Heart right ventricle (tissue), 16 donors: ENCODE measurements around the gene MEG3. TPM values are rescaled to one million over a fixed set of nuclear protein-coding genes. Genes with fewer than 3 reads are reported as not detected.

Experiments used
- ATAC-seq, 8 donors: fragments of 200-7000 bp; cut with Tn5 transposase; one replicate each; pipeline ENCODE4 v1.9.1; 2020; ENCODE audit warnings: mild to moderate bottlenecking in 8 of 8, moderate library complexity in 8 of 8, moderate number of reproducible peaks in 1 of 8
- DNase-seq, 2 donors: peaks; one replicate each; pipeline ENCODE4 v3.0.0-alpha.2; 2020
- H3K27ac ChIP-seq, 10 donors: fragments of 200-600 bp; sonication (generic) in 2 of 10; one replicate each; pipeline versions ENCODE4 v1.5.0 to v1.8.0; 2020 to 2022; ENCODE audit warnings: mild to moderate bottlenecking in 3 of 10
- H3K27me3 ChIP-seq, 7 donors: fragments of 200-600 bp; one replicate each; pipeline ENCODE4 v1.8.0; 2021 to 2022; ENCODE audit warnings: mild to moderate bottlenecking in 2 of 7
- H3K36me3 ChIP-seq, 9 donors: fragments of 200-600 bp; sonication (generic) in 1 of 9; one replicate each; pipeline versions ENCODE4 v1.5.0 to v1.8.0; 2020 to 2022; ENCODE audit warnings: mild to moderate bottlenecking in 2 of 9
- H3K4me1 ChIP-seq, 9 donors: fragments of 200-600 bp; sonication (generic) in 1 of 9; one replicate each; pipeline versions ENCODE4 v1.5.0 to v1.8.0; 2020 to 2022; ENCODE audit warnings: mild to moderate bottlenecking in 4 of 9
- H3K4me3 ChIP-seq, 10 donors: fragments of 200-600 bp; sonication (generic) in 2 of 10; one replicate each; pipeline versions ENCODE4 v1.5.0 to v1.8.0; 2020 to 2022; ENCODE audit warnings: mild to moderate bottlenecking in 7 of 10, moderate library complexity in 2 of 10
- H3K9me3 ChIP-seq, 11 donors: fragments of 200-600 bp in 10 of 11; sonication (generic) in 2 of 11; one replicate each; pipeline versions ENCODE4 v1.5.0 to v1.8.0; 2013 to 2022; ENCODE audit warnings: mild to moderate bottlenecking in 2 of 11, control low read depth in 1 of 11, moderate library complexity in 1 of 11
- WGBS, 2 donors: extraction: QIAGEN DNeasy Blood & Tissue Kit; methylation state at CpG; one replicate each; pipeline ENCODE4 v1.1.7; 2013; ENCODE audit warnings: inconsistent platforms in 1 of 2; 5-methylcytosine and 5-hydroxymethylcytosine counted together
- intact Hi-C, 10 donors: fragments of 100-400 bp; cut with DNase I; formaldehyde crosslinking; loops; one replicate each; pipeline versions ENCODE4 v1.11.1 to v1.14.2; 2022
- polyA plus RNA-seq, 2 donors: library from polyadenylated mRNA; stranded (reverse); fragments of 200-250 nt; gene quantifications; one replicate each; pipeline ENCODE4 v1.2.3, GENCODE V29; 2013
- total RNA-seq, 10 donors: library from RNA; stranded (reverse); fragmentation: NEBNext Ultra II Directional in 3 of 10; extraction: Animal tissue kit (Norgen Biotek cat#: 25700) in 3 of 10; gene quantifications; one replicate each; pipeline versions ENCODE4 v1.2.1 to v1.2.4, GENCODE V29; 2021 to 2023
- TF ChIP-seq, protein P1 (sequence below), 9 donors: fragments of 200-600 bp; sonication (generic) in 2 of 9; IDR thresholded peaks; one replicate each; pipeline versions ENCODE4 v1.5.0 to v1.8.0; 2021 to 2022; ENCODE audit warnings: antibody characterized with exemption in 9 of 9, mild to moderate bottlenecking in 5 of 9, moderate library complexity in 1 of 9
- donor health status: Arrhythmogenic right ventricular cardiomyopathy.
- donor health status: ischemic (EF 13 %, LVEDD 7.1; RV severe dilation, severe dysfunction).
- donor health status: healthy with polysubstance abuse.
- donor health status: DM: no; HTN: yes; CAD: no.
- donor health status: DM: no; HTN: no; CAD: no.
- donor health status: ischemic (EF 25% LVEDD 6.9; RV normal size, moderate dysfunction).
- donor health status: ischemic (EF 25% LVEDD 5.7; RV mildly dilated, moderate dysfunction).
- donor health status: healthy.
- donor health status: DM: yes; HTN: yes; CAD: no.
- donor health status: Ischemic cardiomyopathy.
- donor health status: ischemic (EF 35%, LVEDD 5.7; RV mildly dilated, moderate dysfunction).
- donor health status: nonischemic (EF 11% LVEDD 7.7; RV severe dilation, severe dysfunction).
- donor health status: DM: yes; HTN: yes; CAD: no.
- donor health status: PGD.
- donor health status: ischemic (EF 29% LVEDD 5.4; RV normal size, mild dysfunction).
- donor health status: nonischemic (EF 23%, LVEDD 6.1; RV moderate dilation, normal function).

Gene MEG3
- total and polyA plus RNA-seq, 12 donors = 7.7 to 122 (median 12.4) TPM

DNA sequence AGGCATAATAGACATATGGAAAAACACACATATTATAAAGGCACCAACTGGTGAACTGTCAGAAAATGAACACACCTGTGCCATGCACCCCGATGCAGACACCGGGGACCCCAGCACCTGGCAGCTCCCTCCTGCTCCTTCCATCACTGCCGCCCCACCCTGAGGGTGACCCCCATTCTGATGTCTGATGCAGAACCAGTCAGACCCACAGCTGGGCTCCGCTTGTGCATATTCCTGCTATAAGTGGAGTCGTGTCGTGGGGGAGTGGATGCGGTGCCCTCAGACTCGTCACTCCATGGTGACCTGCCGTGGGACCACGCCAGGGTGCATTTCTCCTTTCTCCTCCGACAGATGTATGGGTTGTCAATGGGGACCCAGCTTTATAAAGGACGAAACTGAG lies 45.7 kb upstream of the MEG3 start:
- H3K4me1 ChIP-seq = no peaks in the 10 kb centered on the region
- H3K27me3 ChIP-seq = peaks cover 0 to 12% (median 0%) of the 10 kb centered on the region in 7 donors
- no peaks in the 10 kb centered on the region for H3K9me3 ChIP-seq
- no peak overlapping the region for H3K4me3 ChIP-seq
- no peaks in the 10 kb centered on the region for H3K36me3 ChIP-seq
- 87 to 93% methylated on average over 12 of the region's 12 CpGs for WGBS, 2 donors
- no peak overlapping the region for H3K27ac ChIP-seq
- TF ChIP-seq, protein P1, sequence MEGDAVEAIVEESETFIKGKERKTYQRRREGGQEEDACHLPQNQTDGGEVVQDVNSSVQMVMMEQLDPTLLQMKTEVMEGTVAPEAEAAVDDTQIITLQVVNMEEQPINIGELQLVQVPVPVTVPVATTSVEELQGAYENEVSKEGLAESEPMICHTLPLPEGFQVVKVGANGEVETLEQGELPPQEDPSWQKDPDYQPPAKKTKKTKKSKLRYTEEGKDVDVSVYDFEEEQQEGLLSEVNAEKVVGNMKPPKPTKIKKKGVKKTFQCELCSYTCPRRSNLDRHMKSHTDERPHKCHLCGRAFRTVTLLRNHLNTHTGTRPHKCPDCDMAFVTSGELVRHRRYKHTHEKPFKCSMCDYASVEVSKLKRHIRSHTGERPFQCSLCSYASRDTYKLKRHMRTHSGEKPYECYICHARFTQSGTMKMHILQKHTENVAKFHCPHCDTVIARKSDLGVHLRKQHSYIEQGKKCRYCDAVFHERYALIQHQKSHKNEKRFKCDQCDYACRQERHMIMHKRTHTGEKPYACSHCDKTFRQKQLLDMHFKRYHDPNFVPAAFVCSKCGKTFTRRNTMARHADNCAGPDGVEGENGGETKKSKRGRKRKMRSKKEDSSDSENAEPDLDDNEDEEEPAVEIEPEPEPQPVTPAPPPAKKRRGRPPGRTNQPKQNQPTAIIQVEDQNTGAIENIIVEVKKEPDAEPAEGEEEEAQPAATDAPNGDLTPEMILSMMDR (IDR thresholded peaks at IDR 0.05) = no peak
- DNase-seq (no peak), ATAC-seq (no peak)
- intact Hi-C loops = no loop called here

DNA sequence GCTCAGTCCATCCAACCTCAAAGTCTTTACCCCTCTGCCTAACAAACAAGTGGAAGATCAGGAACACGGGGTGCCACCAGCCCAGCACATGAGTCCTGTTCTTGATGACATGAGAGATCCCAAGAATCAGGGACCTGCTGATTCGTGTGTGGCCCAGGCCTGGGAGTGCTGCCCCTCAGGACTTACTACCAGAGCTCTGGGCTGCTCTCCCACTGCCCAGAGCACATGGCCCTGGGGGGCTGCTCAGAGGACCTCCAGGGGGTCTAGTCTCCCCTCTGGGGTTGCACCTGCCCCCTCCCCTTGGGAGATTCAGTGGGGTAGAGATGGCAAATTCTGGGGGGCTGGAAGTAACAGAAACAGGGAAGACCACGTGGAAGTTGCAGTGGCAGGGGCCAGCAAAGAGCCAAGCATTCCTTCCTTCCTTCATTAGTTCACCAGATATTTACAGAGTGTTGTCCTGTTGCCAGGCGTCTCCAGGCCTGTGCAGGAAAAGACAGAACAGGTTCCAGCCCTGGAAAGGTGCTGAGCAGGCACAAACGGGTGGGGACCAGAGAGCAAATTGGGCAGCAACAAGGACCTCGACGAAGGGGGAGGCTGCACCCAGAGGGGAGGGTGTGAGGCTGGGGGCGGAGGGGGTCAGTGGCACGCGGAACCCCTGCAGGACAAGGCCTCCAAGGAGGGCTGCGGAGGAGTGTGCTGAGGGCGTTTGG lies 45.1 kb upstream of the MEG3 start:
- intact Hi-C loops = no loop called here
- ATAC-seq = no peak
- Histone ChIP-seq H3K4me3 (no peak overlapping the region), H3K36me3 (no peaks in the 10 kb centered on the region), H3K9me3 (no peaks in the 10 kb centered on the region), H3K4me1 (no peaks in the 10 kb centered on the region), H3K27me3 (peaks cover 0 to 12% (median 0%) of the 10 kb centered on the region in 7 donors), H3K27ac (no peak overlapping the region)
- TF ChIP-seq, protein P1 (IDR thresholded peaks at IDR 0.05) = no peak
- no peak for DNase-seq
- WGBS, 2 donors = 79 to 83% methylated on average over 12 of the region's 12 CpGs

DNA sequence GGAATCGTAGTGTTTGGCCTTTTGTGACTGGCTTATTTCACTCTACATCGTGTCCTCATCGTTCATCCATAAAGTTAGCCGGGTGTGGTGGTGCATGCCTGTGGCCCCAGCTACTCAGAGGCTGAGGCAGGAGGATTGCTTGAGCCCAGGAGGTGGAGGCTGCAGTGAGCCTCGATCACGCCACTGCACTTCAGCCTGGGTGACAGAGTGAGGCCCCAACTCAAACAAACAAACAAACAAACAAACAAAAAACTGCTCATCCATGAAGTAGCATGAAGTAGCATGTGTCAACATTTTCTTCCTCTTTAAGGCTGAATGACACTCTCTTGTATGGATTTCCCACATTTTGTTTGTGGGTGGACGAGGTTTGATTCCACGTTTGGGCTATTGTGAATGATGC lies 44.0 kb upstream of the MEG3 start:
- Histone ChIP-seq H3K27ac (no peak overlapping the region), H3K9me3 (no peaks in the 10 kb centered on the region), H3K36me3 (no peaks in the 10 kb centered on the region), H3K4me3 (no peak overlapping the region), H3K27me3 (peaks cover 0 to 17% (median 0%) of the 10 kb centered on the region in 7 donors), H3K4me1 (no peaks in the 10 kb centered on the region)
- TF ChIP-seq, protein P1 (IDR thresholded peaks at IDR 0.05) = no peak
- intact Hi-C loops = no loop called here
- no peak for DNase-seq
- WGBS, 2 donors = 92 to 93% methylated on average over 8 of the region's 8 CpGs
- no peak for ATAC-seq

DNA sequence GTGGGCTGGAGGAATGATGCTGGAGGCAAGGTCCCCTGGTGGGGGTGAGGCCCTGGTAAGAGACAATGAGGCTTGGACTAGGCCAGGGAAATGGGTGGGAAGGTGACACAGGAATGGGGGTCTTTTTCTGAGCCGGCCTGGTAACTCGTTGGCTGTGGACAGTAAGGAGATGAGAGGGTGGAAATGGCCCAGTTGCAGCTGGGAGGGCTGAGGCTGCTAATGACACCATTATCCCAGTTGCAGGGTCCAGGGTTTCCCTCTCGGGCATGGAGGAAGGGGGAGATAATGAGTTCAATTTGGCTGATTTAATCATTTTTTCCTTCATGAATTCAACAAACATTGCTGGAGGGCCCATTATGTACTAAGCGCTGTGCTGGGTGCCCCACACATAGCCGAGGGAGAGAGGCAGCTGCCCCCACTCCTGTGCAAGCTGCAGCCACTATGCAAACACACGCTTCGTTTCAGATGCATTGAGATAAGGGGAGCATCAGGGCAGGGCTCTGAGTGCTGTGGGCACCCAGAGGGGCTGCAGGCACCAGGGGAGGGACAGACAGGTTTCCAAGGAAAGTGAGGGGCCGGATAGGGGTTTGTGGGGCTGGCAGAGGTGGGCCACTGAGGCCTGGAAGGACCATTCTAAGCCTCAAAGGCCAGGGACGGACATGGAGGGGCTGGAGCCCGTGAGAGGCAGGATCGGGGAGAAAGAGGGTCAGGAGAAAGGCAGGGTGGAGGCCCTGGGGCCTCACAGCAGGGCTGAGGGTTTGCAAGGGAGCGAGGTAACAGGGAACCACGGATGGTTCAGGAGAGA lies 43.2 kb upstream of the MEG3 start:
- Histone ChIP-seq H3K27ac (no peak overlapping the region), H3K36me3 (no peaks in the 10 kb centered on the region), H3K9me3 (no peaks in the 10 kb centered on the region), H3K4me3 (no peak overlapping the region), H3K4me1 (no peaks in the 10 kb centered on the region), H3K27me3 (peaks cover 0 to 20% (median 0%) of the 10 kb centered on the region in 7 donors)
- ATAC-seq (no peak), DNase-seq (no peak)
- WGBS, 2 donors = 74 to 81% methylated on average over 13 of the region's 13 CpGs
- intact Hi-C loops = no loop called here
- TF ChIP-seq, protein P1 (IDR thresholded peaks at IDR 0.05) = no peak
